ENCODE results near the gene ACO1.
A peak's percentile ranks its signal among the peaks of the same experiment; 100 is the strongest.

ACO1 gene

GRCh38 chr9:32422237-32422806 lies 37.9 kb downstream of the ACO1 start:
- TF ChIP-seq, protein P1, sequence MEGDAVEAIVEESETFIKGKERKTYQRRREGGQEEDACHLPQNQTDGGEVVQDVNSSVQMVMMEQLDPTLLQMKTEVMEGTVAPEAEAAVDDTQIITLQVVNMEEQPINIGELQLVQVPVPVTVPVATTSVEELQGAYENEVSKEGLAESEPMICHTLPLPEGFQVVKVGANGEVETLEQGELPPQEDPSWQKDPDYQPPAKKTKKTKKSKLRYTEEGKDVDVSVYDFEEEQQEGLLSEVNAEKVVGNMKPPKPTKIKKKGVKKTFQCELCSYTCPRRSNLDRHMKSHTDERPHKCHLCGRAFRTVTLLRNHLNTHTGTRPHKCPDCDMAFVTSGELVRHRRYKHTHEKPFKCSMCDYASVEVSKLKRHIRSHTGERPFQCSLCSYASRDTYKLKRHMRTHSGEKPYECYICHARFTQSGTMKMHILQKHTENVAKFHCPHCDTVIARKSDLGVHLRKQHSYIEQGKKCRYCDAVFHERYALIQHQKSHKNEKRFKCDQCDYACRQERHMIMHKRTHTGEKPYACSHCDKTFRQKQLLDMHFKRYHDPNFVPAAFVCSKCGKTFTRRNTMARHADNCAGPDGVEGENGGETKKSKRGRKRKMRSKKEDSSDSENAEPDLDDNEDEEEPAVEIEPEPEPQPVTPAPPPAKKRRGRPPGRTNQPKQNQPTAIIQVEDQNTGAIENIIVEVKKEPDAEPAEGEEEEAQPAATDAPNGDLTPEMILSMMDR (IDR thresholded peaks at IDR 0.05; ENCODE audit: low read depth, low read length): no peak
- DNase-seq (ENCODE audit: extremely low read depth, low read depth): no peak

DNA sequence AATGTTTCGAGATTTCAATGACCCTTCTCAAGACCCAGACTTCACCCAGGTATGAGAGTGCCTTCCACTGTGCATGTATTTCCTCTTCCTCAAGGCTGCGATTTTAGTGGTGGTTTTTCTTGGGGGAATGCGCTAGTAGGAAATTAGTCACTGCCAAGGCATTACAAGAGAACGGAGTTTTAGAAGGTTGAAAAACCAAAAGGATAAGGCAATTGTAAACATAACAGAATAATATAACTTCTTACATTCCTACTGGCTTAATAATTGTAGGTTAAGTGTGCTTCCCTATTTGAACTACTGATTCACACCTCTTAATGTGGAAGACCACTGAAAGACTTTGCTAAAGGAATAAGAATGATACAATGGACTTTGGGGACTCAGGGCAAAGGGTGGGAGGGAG lies 38.9 kb downstream of the ACO1 start:
- no peak for DNase-seq (ENCODE audit: extremely low read depth, low read depth)
- TF ChIP-seq, protein P1 (IDR thresholded peaks at IDR 0.05; ENCODE audit: low read depth, low read length): no peak

DNA sequence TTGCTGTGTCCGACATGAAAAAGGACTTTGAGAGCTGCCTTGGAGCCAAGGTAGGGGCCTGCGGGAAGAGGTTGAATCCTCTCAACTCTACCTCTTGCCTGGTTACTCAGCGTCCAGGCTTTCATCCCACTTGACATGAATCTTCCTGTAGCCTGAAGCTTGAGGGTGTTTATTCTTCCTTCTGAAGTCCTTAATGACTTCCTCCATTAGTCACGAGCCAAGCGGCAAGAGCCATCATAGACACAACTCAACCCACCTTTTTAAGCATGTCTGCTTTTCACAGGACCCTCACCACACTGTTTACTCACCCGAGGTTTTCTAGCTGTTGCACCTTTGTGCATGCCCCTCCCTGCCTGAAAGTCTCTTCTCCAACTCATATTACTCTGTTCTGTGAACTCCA lies 40.2 kb downstream of the ACO1 start:
- no peak for DNase-seq (ENCODE audit: extremely low read depth, low read depth)
- TF ChIP-seq, protein P1 (IDR thresholded peaks at IDR 0.05; ENCODE audit: low read depth, low read length): no peak

- TF ChIP-seq, protein P1 (IDR thresholded peaks at IDR 0.05; ENCODE audit: low read depth, low read length): no peak
- peak; percentile 31 for DNase-seq (ENCODE audit: extremely low read depth, low read depth)
Measured at GRCh38 chr9:32426278-32426939, 42.0 kb downstream of the ACO1 start.

- TF ChIP-seq, protein P1 (IDR thresholded peaks at IDR 0.05; ENCODE audit: low read depth, low read length): no peak
- DNase-seq (ENCODE audit: extremely low read depth, low read depth): no peak
Measured at GRCh38 chr9:32427111-32427873, 42.8 kb downstream of the ACO1 start.

GRCh38 chr9:32430720-32431119 lies 46.3 kb downstream of the ACO1 start:
- TF ChIP-seq, protein P1 (IDR thresholded peaks at IDR 0.05; ENCODE audit: low read depth, low read length): no peak
- DNase-seq (ENCODE audit: extremely low read depth, low read depth): peak; percentile 5

- no peak for DNase-seq (ENCODE audit: extremely low read depth, low read depth)
- TF ChIP-seq, protein P1 (IDR thresholded peaks at IDR 0.05; ENCODE audit: low read depth, low read length): no peak
Measured at GRCh38 chr9:32431196-32431595, 46.8 kb downstream of the ACO1 start.
